Astrocyte (in vitro differentiated cells and primary cell): ENCODE results near the gene COL26A1.

Source experiments
- CTCF ChIP-seq: IDR thresholded peaks from 2 replicates; pipeline ENCODE4 v1.5.1; 2011; ENCODE audit warnings: low read depth, mild to moderate bottlenecking, inconsistent platforms, low read length, moderate library complexity; ENCODE audit not compliant: insufficient read depth
- EZH2 ChIP-seq: IDR thresholded peaks from 2 replicates; pipeline ENCODE4 v1.6.1; 2012; ENCODE audit warnings: mild to moderate bottlenecking, low read length, inconsistent platforms; ENCODE audit not compliant: insufficient read depth

DNA sequence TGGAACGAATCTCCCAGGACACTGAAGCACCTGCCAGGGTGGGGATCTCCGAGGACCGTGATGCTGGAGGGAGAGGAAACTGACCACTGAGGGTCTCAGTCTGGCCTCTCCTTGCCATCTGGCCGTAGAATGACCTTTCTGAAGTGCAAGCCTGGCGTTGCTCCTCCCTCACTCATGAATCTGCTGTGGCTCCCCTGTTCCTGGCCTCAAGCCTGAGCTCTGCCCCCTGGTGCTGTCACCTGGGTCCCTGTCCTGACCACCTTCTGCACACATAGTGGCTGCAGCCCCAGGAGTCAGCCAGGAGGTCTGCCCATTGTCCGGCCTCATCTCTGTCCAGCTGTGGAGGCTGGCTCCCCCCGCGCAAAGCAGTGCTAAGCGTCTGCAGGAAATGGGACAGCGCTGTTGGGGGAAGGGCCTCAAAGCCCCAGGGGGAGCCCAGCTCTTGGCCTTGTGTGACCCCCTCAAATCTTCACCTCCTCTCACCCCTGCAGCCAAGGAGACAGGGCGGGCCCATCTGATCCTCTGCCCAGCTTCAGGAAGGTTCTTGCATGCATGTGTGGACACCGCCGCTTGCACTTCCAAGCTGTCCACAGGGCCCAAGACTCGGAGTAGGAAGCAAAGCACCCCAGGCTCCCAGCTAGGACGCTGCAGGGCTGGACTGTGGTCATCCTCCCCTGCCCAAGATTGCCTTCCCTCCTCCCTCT is 200.7 kb downstream of the COL26A1 start:
- TF ChIP-seq CTCF (no peak), EZH2 (no peak)
